Erythroblast (primary cell): ENCODE results near the gene NOP9.

Source experiments
- GATA1 ChIP-seq: IDR thresholded peaks from 2 replicates; pipeline ENCODE4 v1.6.1; 2011; ENCODE audit warnings: low read depth, mild to moderate bottlenecking, control low read depth, low read length, moderate library complexity
- POLR2A ChIP-seq: IDR thresholded peaks from 2 replicates; pipeline ENCODE4 v1.6.1; 2011; ENCODE audit warnings: mild to moderate bottlenecking, low read length

- no peak for TF ChIP-seq POLR2A
- TF ChIP-seq GATA1: no peak
These were observed 12.4 kb downstream of the NOP9 start for GRCh38 chr14:24311837-24312615.
